NCI-H187 treated with DMSO at 0.1 percent for 48 hours (cell line): Measurements from ENCODE around the gene RRN3.
"Not testable (repeated sequence)": the region's sequence is repeated elsewhere in the genome, so short reads cannot be mapped to it uniquely, and the experiment has no call there.

ENCODE experiments used
- DNase-seq: peaks from one replicate; lab custom pipeline; 2025; lab: John Stamatoyannopoulos, UW

The RRN3 gene

GRCh38 chr16:15051387-15051951, 42.6 kb downstream of the RRN3 start:
- no peak for DNase-seq

DNA sequence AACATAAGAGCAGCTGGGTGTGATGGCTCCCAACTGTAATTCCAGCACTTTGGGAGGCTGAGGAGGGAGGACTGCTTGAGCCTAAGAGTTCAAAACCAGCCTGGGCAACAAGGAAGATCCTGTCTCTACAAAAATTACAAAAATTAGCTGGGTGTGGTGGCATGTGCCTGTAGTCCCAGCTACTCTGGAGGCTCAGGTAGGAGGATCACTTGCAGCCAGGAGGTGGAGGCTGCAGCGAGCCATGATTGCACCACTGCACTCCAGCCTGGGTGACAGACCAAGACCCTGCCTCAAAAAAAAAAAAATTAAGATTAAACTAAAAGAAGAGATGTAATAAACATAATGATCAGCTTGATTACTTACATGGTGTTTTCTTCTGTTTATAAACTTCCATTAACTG, 43.6 kb downstream of the RRN3 start:
- not testable (repeated sequence) for DNase-seq

GRCh38 chr16:15049581-15050180, 44.4 kb downstream of the RRN3 start:
- DNase-seq, result no peak

GRCh38 chr16:15046692-15047376, 47.2 kb downstream of the RRN3 start:
- no peak for DNase-seq

DNA sequence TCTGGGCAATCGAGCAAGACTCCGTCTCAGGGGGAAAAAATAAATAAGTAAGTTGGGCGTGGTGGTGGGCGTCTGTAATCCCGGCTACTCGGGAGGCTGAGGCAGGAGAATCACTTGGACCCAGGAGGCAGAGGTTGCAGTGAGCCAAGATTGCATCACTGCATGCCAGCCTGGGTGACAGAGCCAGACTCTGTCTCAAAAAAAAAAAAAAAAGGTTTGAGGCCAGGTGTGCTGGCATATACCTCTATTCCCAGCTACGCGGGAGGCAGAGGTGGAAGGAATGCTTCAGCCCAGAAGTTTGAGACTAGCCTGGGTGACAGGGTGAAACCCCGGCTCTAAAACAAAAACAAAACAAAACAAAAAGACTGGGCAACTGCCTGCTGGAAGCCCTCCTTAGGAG, 48.8 kb downstream of the RRN3 start:
- DNase-seq, result not testable (repeated sequence)

GRCh38 chr16:15044286-15044685, 49.8 kb downstream of the RRN3 start:
- DNase-seq, result no peak

GRCh38 chr16:15043344-15043743, 50.7 kb downstream of the RRN3 start:
- no peak for DNase-seq

DNA sequence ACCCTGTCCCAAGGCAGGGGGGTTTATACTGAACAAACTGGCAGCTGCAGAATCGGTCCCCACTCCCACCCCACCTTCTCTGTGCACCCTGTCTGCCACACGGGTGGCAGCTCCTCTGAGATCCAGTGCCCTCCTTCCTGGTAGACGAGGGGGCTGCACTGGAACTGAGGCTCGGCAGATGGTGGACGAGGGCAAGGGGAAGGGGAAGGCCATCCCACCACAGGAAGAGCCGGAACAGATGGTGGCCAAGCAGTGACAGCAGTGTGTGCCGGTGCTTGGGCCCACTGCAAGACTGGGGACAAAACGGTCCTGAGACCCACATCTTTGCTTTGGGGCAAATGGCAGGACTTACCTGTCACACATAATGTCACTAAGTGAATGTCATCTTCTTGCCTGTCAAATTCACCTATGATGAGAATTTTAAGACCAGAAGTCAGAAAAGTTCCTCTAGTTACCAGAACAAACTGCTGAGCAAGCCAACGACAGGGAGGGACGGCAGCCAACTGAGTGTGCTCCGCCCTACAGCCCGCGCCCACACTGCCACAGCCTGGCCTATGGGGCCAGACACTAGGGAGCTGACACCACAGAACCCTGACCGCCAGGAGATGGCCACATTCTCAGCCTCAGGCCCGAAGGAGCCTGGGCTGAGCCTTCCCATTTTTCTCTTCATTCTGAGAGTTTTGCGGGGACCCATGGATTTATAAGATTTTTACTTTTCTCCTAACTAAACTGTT, 52.6 kb downstream of the RRN3 start:
- DNase-seq, result no peak

GRCh38 chr16:15038689-15039088, 55.4 kb downstream of the RRN3 start:
- no peak for DNase-seq

GRCh38 chr16:15037745-15038144, 56.3 kb downstream of the RRN3 start:
- no peak for DNase-seq

DNA sequence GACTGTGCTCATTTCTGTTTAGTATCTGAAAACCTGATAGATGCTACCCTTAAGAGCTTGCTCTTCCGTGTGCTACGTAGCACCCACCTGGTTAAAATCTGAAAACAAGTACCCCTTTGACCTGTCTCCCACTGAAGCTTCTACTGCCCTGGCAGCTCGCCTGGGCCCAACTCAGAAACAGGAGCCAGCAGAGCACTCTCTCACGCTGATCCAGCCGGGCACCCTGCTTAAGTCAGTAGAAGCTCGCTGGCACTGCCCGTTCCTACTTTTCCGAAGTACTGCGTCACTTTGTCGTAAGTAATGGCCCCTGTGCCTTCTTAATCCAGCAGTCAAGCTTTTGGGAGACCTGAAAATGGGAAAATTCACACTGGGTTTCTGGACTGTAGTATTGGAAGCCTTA, 57.1 kb downstream of the RRN3 start:
- no peak for DNase-seq

- DNase-seq, result no peak
Measured at GRCh38 chr16:15035163-15035729, 58.8 kb downstream of the RRN3 start.

DNA sequence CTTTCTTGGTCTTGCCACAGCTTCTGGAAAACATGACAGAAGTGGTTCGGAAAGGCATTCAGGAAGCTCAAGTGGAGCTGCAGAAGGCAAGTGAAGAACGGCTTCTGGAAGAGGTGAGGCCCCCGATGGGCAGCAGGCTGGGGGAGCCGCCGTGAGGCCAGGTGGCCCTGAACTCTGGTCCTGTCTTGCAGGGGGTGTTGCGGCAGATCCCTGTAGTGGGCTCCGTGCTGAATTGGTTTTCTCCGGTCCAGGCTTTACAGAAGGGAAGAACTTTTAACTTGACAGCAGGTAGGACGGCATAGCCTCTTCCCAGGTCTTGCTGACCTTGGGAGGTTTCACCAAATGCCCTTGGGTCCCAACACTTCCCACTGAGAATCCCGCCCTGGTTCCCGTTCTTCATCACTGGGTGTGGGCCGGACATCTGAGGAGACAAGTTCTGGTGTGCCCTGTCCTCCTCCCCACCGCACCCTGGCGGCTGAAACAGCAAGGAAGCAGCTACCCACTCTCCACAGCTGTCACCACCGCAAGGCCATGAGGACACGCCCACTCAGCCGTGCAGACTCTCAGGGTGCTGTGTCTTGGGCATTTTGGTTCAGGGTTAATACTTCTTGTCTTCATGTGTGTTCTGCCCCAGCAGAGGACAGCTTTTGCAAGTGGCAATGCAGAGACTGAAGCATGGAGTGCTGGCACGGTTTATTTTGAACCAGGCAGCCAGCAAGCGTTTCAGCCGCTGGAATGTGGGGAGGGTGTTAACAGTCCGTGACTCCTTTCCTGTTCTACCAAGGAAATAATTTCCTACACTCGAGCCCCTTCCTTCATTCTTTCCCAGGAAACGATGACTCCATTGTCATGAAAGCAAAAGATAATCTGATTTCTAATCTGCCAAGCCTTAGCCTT, 59.6 kb downstream of the RRN3 start:
- no peak for DNase-seq

GRCh38 chr16:15033309-15033707, 60.8 kb downstream of the RRN3 start:
- no peak for DNase-seq

- no peak for DNase-seq
Measured at GRCh38 chr16:15032547-15033308, 61.3 kb downstream of the RRN3 start.

DNA sequence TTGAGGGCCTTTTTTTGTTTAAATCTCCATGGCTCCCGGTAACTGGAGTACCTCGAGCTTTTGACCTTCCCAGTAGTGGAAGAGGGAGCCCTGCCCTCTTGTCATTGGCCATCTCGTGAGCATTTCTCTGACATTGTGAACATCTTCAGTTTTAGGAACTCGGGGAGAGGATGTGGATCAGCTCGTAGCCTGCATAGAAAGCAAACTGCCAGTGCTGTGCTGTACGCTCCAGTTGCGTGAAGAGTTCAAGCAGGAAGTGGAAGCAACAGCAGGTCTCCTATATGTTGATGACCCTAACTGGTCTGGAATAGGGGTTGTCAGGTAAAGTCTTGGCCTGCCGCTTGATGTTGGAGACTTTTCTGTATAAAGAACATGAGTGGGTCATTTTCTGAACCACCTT, 62.5 kb downstream of the RRN3 start:
- DNase-seq, result no peak

DNA sequence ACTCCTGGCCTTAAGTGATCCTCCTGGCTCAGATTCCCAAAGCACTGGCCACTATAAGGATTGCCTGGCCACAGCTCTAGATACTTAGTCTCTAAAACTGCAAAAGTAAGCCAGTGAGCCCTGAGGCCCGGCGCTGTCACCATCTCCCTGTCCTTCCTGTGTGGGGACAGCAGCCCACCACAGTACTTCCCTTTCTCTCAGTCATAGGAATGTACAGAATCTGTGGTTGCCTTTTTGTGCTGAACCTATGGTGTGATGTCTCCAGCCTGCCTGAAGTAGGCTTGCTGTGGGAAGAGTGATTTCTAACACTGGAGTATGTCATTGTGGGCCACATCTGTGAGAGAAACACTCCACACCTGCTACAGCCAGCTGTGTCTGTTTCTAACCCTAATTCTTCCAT, 62.9 kb downstream of the RRN3 start:
- no peak for DNase-seq

- not testable (repeated sequence) for DNase-seq
Measured at GRCh38 chr16:15029749-15030148, 64.3 kb downstream of the RRN3 start.

DNA sequence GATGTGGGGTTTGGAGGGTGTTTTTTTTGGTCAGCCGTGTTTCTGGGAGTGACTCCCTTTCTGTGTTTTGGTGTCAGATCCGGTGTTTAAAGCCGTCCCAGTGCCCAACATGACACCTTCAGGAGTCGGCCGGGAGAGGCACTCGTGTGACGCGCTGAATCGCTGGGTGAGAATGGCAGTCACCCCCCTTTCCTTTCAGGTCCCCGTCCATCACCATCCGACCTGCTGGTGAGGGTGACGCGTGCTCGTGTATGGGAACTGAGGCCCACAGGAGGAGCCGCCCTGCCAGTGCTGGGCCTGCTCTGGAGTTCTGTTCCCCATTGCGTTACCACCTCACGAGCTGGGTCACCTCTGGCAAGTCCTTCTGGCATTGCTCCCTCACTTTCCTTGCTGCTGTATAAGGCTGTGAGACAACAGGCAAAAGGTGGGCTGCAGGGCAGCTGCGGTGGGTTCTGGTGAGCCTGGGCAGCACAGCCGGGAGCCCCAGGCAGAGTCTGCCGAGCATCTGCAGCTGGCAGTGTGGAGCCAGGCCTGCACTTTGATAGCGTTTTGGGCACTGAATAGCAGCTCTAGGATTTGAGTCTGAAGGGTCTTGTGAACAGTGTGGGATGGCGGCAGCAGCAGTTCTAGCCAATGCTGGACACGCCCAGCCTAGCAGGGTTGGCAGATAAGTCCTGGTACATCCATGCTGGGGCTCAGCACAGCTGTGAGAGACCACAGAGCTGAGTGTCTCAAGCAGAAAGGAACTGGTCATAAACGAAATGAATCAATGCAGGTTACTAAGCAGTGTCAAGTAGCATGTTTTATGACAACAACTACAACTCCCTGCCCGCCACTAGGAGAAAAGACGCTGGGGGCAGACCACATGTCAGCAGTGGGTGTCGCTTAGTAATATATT, 65.0 kb downstream of the RRN3 start:
- not testable (repeated sequence) for DNase-seq

- not testable (repeated sequence) for DNase-seq
Measured at GRCh38 chr16:15028345-15028715, 65.7 kb downstream of the RRN3 start.
